Measurements from ENCODE around the gene DDX39B. TPM values are rescaled to one million over a fixed set of nuclear protein-coding genes. Genes with fewer than 3 reads are reported as not detected.

Gene DDX39B
- total RNA-seq, 4 donors from 2014 or later, result 119 to 429 (median 282) TPM

GRCh38 chr6:31534521-31535040 is 7.2 kb downstream of the DDX39B start:
- no peaks in the 10 kb centered on the region for H3K27me3 ChIP-seq
- intact Hi-C loops (cut with DNase I; ENCODE audit: low total_unique reads), result no loop called here
- no peak overlapping the region for H3K4me3 ChIP-seq
- TF ChIP-seq POLR2A (IDR thresholded peaks at IDR 0.05), result no peak
- no peak for TF ChIP-seq CTCF (IDR thresholded peaks at IDR 0.05)
- DNase-seq, result no peak
- H3K9me3 ChIP-seq, result no peaks in the 10 kb centered on the region
- no peaks in the 10 kb centered on the region for H3K4me1 ChIP-seq
- no peaks in the 10 kb centered on the region for H3K36me3 ChIP-seq
- no peak overlapping the region for H3K27ac ChIP-seq

GRCh38 chr6:31534011-31534410 is 7.8 kb downstream of the DDX39B start:
- H3K27ac ChIP-seq, result no peak overlapping the region
- H3K36me3 ChIP-seq, result no peaks in the 10 kb centered on the region
- TF ChIP-seq POLR2A (IDR thresholded peaks at IDR 0.05) (no peak), CTCF (IDR thresholded peaks at IDR 0.05) (no peak)

GRCh38 chr6:31533455-31533841 is 8.4 kb downstream of the DDX39B start:
- TF ChIP-seq POLR2A (IDR thresholded peaks at IDR 0.05) (no peak), CTCF (IDR thresholded peaks at IDR 0.05) (no peak)
- no peaks in the 10 kb centered on the region for H3K27me3 ChIP-seq
- no peaks in the 10 kb centered on the region for H3K9me3 ChIP-seq
- no peak for DNase-seq
- H3K27ac ChIP-seq, result no peak overlapping the region
- intact Hi-C loops (cut with DNase I; ENCODE audit: low total_unique reads), result no loop called here
- no peaks in the 10 kb centered on the region for H3K36me3 ChIP-seq
- H3K4me1 ChIP-seq, result no peaks in the 10 kb centered on the region
- H3K4me3 ChIP-seq, result no peak overlapping the region

More at GRCh38 chr6:31534011-31534410, 7.8 kb downstream of the DDX39B start:
- no peaks in the 10 kb centered on the region for H3K9me3 ChIP-seq
- intact Hi-C loops (cut with DNase I; ENCODE audit: low total_unique reads), result no loop called here
- DNase-seq, result no peak
- H3K27me3 ChIP-seq, result no peaks in the 10 kb centered on the region
- H3K4me3 ChIP-seq, result no peak overlapping the region
- H3K4me1 ChIP-seq, result no peaks in the 10 kb centered on the region

- H3K4me1 ChIP-seq, result no peaks in the 10 kb centered on the region
- no peak overlapping the region for H3K27ac ChIP-seq
- no peaks in the 10 kb centered on the region for H3K9me3 ChIP-seq
- H3K27me3 ChIP-seq, result no peaks in the 10 kb centered on the region
- no peak overlapping the region for H3K4me3 ChIP-seq
- H3K36me3 ChIP-seq, result no peaks in the 10 kb centered on the region
- intact Hi-C loops (cut with DNase I; ENCODE audit: low total_unique reads), result no loop called here
- DNase-seq, result no peak
- TF ChIP-seq CTCF (IDR thresholded peaks at IDR 0.05), result no peak
Measured at GRCh38 chr6:31532644-31533454, 9.0 kb downstream of the DDX39B start.

GRCh38 chr6:31531771-31532643 is 9.8 kb downstream of the DDX39B start:
- H3K4me1 ChIP-seq, result no peaks in the 10 kb centered on the region
- no peak overlapping the region for H3K4me3 ChIP-seq
- no peak for DNase-seq
- TF ChIP-seq CTCF (IDR thresholded peaks at IDR 0.05), result no peak
- no peak for TF ChIP-seq POLR2A (IDR thresholded peaks at IDR 0.05)
- H3K9me3 ChIP-seq, result no peaks in the 10 kb centered on the region
- H3K36me3 ChIP-seq, result no peaks in the 10 kb centered on the region
- intact Hi-C loops (cut with DNase I; ENCODE audit: low total_unique reads), result no loop called here
- no peaks in the 10 kb centered on the region for H3K27me3 ChIP-seq
- no peak overlapping the region for H3K27ac ChIP-seq
